Tibial nerve (tissue), 4 donors: ENCODE results near the gene AANAT. TPM values are rescaled to one million over a fixed set of nuclear protein-coding genes. Genes with fewer than 3 reads are reported as not detected.
A peak's percentile ranks its signal among the peaks of the same experiment; 100 is the strongest.

Source experiments
- DNase-seq, 2 donors: peaks; one replicate each; pipeline ENCODE4 v3.0.0-alpha.2; 2019; ENCODE audit warnings: low spot score in 2 of 2
- H3K27ac ChIP-seq, 4 donors: fragments of 200-600 bp; sonication (generic) in 3 of 4; one replicate each; pipeline ENCODE4 v1.5.1; 2017 to 2019; ENCODE audit warnings: mild to moderate bottlenecking in 1 of 4
- H3K27me3 ChIP-seq, 2 donors: fragments of 200-600 bp; sonication (generic) in 1 of 2; one replicate each; pipeline versions ENCODE4 v1.5.1 to v1.6.0; 2017 to 2019
- H3K36me3 ChIP-seq, 3 donors: fragments of 200-600 bp; sonication (generic); one replicate each; pipeline ENCODE4 v1.5.1; 2018 to 2019
- H3K4me1 ChIP-seq, 4 donors: fragments of 200-600 bp; sonication (generic) in 3 of 4; one replicate each; pipeline ENCODE4 v1.5.1; 2017 to 2019
- H3K4me3 ChIP-seq, 4 donors: fragments of 200-600 bp; sonication (generic) in 3 of 4; one replicate each; pipeline ENCODE4 v1.5.1; 2017 to 2019; ENCODE audit warnings: mild to moderate bottlenecking in 1 of 4, moderate library complexity in 1 of 4
- H3K9me3 ChIP-seq, 4 donors: fragments of 200-600 bp; sonication (generic) in 3 of 4; one replicate each; pipeline ENCODE4 v1.5.1; 2017 to 2019
- CTCF ChIP-seq, 5 experiments: fragments of 200-600 bp in 3 of 5; fragments of 450-650 bp in 2 of 5; sonication (generic) in 3 of 5; IDR thresholded peaks; one replicate each; pipeline ENCODE4 v1.5.1; 2016 to 2019; ENCODE audit warnings: antibody characterized with exemption in 5 of 5, mild to moderate bottlenecking in 3 of 5, moderate library complexity in 2 of 5
- EP300 ChIP-seq, 2 donors: sonication (generic); formaldehyde crosslinking; IDR thresholded peaks; one replicate each; pipeline ENCODE4 v1.6.1; 2017; ENCODE audit warnings: antibody characterized with exemption in 2 of 2, mild to moderate bottlenecking in 1 of 2
- POLR2A ChIP-seq, 2 donors: fragments of 450-650 bp; IDR thresholded peaks; one replicate each; pipeline ENCODE4 v1.6.1; 2017; ENCODE audit warnings: antibody characterized with exemption in 2 of 2, mild to moderate bottlenecking in 2 of 2, moderate library complexity in 2 of 2
- WGBS, 2 donors: methylation state at CpG; one replicate each; pipeline ENCODE4 v1.1.5; 2018; 5-methylcytosine and 5-hydroxymethylcytosine counted together
- total RNA-seq, 4 donors: library from RNA; depleted of rRNA; stranded (reverse); fragments of >200 nt; gene quantifications; one replicate each; pipeline ENCODE4 v1.1.0, GENCODE V29; 2016

The AANAT gene
- total RNA-seq, 4 donors from 2014 or later: not detected

DNA sequence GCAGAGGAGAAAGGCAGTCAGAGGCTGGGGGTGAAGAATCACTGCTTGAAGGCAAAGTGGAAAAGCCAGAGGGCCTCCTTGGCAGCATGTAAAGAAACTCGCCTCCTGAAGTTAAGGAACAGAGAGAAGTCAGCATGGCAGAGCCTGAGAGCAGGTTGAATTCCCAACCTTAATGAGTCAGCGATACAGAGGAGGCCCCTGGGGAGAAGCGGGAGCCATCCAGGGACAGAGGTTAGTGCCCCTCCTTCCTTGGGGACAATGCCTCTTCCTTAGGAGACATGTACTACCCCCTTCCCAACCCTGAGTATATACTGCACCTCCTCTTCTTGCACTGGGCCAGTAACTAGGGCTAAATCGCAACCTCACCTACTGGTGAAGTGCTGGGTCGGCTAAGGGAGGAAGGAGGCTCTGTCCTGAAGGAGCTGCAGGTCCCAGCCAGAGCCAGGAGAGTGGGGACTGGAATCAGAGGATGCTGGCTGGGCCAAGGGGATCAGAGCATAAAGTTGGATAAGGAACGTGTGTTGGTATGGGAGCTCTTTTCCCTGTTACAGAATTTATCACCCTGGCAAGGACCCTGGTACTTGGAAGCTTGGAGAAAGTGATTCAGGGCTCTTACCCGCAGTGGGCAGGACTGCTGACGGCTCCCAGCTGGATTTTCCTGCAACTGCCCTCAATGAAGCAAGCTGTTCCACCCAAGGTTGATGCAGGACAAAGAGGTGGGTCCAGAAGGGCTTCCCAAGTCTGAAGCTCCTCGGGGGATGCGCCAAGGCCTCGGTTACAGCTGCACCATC is 5.4 kb upstream of the AANAT start:
- Histone ChIP-seq H3K36me3 (no peaks in the 10 kb centered on the region), H3K4me1 (peaks cover 0 to 10% (median 0%) of the 10 kb centered on the region in 4 donors), H3K27ac (no peak overlapping the region), H3K9me3 (no peaks in the 10 kb centered on the region), H3K4me3 (no peak overlapping the region), H3K27me3 (no peaks in the 10 kb centered on the region)
- 83 to 84% methylated on average over 8 to 9 of the region's 11 CpGs for WGBS, 2 donors
- DNase-seq: no peak
- no peak for TF ChIP-seq CTCF (IDR thresholded peaks at IDR 0.05)

DNA sequence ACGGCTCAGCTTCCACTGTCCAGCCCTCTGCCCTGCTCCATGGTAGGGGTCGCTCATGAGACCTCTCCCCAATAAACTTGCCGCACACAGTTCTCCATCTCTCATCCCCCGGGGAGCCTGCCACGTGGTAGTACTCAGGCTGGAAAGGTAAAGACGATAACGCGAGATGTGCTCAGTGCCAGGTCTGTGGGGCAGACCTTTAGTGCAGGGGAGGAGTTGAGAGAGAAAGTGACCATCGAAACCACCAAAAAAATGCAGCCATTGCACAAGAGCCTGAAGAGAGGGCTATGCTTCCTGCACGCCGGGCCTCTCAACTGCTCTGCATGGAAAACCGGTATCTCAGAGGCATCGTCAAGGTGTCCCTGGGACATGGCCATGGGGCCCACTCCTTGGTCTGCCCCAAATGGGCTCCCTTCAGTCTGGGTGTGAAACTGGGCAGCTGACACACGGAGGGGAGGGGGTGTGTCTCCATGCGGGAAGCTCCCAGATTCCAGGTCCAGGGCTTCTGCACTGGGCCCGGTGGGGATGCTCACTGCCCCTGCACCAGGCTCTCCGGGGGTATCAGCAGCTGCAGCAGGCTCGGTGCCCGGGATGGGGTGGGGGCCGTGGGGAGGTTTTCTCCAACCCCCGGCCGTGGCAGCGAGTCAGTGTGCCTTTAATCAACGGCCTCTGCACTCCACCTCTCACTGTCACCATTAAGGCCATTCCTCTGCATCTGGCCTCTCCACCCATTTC is 4.7 kb upstream of the AANAT start:
- Histone ChIP-seq H3K27ac (no peak overlapping the region), H3K4me1 (peaks cover 0 to 10% (median 0%) of the 10 kb centered on the region in 4 donors), H3K36me3 (no peaks in the 10 kb centered on the region), H3K27me3 (no peaks in the 10 kb centered on the region), H3K4me3 (no peak overlapping the region), H3K9me3 (no peaks in the 10 kb centered on the region)
- TF ChIP-seq EP300 (IDR thresholded peaks at IDR 0.05) (no peak), POLR2A (IDR thresholded peaks at IDR 0.05) (no peak), CTCF (IDR thresholded peaks at IDR 0.05) (no peak)
- DNase-seq: no peak
- WGBS, 2 donors: 78 to 81% methylated on average over 21 to 22 of the region's 24 CpGs

GRCh38 chr17:76466775-76467130 is 650 bp upstream of the AANAT start:
- 84% methylated on average over 5 to 6 of the region's 6 CpGs for WGBS, 2 donors
- Histone ChIP-seq H3K4me1 (peaks cover 0 to 10% (median 0%) of the 10 kb centered on the region in 4 donors), H3K36me3 (peaks cover 0 to 24% (median 0%) of the 10 kb centered on the region in 3 donors), H3K27me3 (no peaks in the 10 kb centered on the region), H3K27ac (peak overlapping the region in 1 of 4 donors; percentile 15), H3K4me3 (no peak overlapping the region), H3K9me3 (no peaks in the 10 kb centered on the region)
- DNase-seq: no peak
- no peak for TF ChIP-seq EP300 (IDR thresholded peaks at IDR 0.05)
- TF ChIP-seq POLR2A (IDR thresholded peaks at IDR 0.05): no peak
- TF ChIP-seq CTCF (IDR thresholded peaks at IDR 0.05): no peak

DNA sequence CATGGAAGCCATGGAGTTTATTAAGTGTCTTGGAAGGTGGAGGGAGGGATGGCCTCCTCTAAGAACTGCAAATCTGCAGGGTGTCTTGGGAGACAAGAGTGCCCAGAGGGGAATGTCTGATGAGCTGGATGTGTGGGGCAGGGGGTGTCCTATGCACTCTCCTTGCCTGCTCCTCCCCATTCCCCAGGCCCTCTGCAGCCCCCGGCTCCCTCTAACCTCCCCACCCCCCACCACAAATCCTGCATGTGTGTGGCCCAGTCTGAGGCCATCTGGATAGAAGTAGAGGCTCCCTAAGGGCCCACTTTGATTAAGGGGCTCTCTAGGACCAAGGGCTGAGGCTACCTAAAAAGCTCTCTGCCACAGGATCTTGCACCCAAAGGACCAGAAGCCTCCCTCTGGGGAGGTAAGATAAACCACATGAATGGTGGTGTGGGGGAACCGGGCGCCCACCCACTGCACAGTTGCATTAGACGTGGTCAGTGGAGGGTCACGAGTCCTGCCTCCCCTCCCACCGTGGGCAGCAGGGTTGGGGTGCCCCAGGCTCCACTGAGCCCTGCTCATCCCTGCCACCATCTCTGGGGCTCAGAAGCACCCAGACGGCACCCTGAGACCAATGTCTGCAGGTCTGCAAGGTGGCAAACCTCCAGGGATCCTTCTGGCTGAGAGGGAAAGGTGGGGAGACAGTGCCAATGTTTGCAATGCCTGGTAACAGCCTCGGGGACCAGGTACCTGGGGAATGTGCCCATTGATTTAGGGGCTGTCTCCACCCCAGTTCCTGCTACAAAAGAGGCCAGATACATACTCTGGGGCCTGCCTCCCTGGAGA is 618 bp downstream of the AANAT start:
- Histone ChIP-seq H3K9me3 (no peaks in the 10 kb centered on the region), H3K36me3 (peaks cover 0 to 36% (median 0%) of the 10 kb centered on the region in 3 donors), H3K27ac (no peak overlapping the region), H3K27me3 (no peaks in the 10 kb centered on the region), H3K4me1 (peaks cover 0 to 10% (median 0%) of the 10 kb centered on the region in 4 donors), H3K4me3 (no peak overlapping the region)
- WGBS, 2 donors: 62 to 85% methylated on average over 5 to 6 of the region's 8 CpGs
- TF ChIP-seq POLR2A (IDR thresholded peaks at IDR 0.05) (no peak), EP300 (IDR thresholded peaks at IDR 0.05) (no peak), CTCF (IDR thresholded peaks at IDR 0.05) (no peak)
- DNase-seq: no peak
